RWPE1 (cell line): ENCODE measurements around the gene CSRP3.

Source experiments
- CTCF ChIA-PET: fragments of 350-600 bp; sonication (Branson Sonifier 250); formaldehyde crosslinking; extraction: SDS; loops from one replicate; lab custom pipeline; 2021; lab: Yijun Ruan, JAX
- POLR2A ChIA-PET: fragments of 400-600 bp; formaldehyde crosslinking; extraction: SDS; loops from one replicate; lab custom pipeline; 2020; ENCODE audit warnings: antibody characterized with exemption; ENCODE audit not compliant: low non-redundant PET; lab: Yijun Ruan, JAX
- DNase-seq: peaks from one replicate; pipeline ENCODE4 v3.0.0; 2012; ENCODE audit warnings: low spot score
- H3K27ac ChIP-seq: fragments of 450-650 bp; 2 replicates; pipeline ENCODE4 v1.5.1; 2017
- CTCF ChIP-seq: fragments of 450-650 bp; conservative IDR thresholded peaks from 2 replicates; pipeline ENCODE4 v1.5.1; 2017; ENCODE audit warnings: low read depth, mild to moderate bottlenecking

The CSRP3 gene

GRCh38 chr11:19183646-19184045 lies 18.1 kb downstream of the CSRP3 start:
- DNase-seq = no peak
- POLR2A ChIA-PET = no interaction called here
- H3K27ac ChIP-seq = no peak overlapping the region
- no peak for TF ChIP-seq CTCF
- CTCF ChIA-PET = interaction anchor here (0.6 to 0.7 kb wide), 3 partner anchors 29 to 47 kb away, joined by 3 read pairs; no protein-coding TSS in a partner anchor

DNA sequence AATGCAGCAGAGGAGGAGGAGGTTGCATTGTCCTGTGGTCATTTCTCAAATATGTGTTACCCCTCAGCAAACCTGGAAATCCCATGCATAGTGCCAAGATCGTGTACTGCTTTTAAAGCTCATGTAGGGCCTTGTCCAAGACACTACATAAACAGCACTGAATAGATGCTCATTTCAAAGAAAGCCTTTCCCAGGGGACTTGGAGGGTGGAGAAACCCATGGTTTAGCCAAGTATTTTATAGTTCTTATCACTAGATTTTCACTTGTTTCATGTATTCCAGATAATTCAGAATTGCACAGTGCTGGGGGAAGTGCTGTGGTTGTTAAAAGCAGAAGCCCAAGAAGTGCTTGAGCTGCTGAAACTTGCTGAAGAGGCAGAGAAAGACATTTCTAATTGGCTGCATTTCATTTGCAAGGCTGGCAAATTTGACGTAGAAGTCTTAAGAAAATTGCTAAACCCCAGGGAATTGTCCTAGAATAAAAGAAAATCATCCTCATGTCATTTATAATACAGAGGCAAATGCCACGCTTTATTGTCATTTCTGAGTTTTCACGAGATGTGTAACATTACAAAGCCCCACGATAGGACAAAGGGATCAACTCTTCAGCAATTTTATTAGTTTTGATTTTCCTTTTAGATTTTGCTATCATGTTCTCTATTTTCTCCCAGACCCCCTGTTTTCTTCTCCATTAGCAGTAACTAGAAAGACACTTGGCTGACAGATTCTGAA lies 20.1 kb downstream of the CSRP3 start:
- no peak for DNase-seq
- no peak for TF ChIP-seq CTCF
- ChIA-PET POLR2A (no interaction called here), CTCF (no interaction called here)
- no peak overlapping the region for H3K27ac ChIP-seq

GRCh38 chr11:19176629-19177186 lies 25.1 kb downstream of the CSRP3 start:
- TF ChIP-seq CTCF = no peak
- POLR2A ChIA-PET = no interaction called here
- H3K27ac ChIP-seq = no peak overlapping the region
- no peak for DNase-seq
- CTCF ChIA-PET = no interaction called here

GRCh38 chr11:19173964-19174638 lies 27.7 kb downstream of the CSRP3 start:
- POLR2A ChIA-PET = no interaction called here
- DNase-seq = no peak
- no peak for TF ChIP-seq CTCF
- CTCF ChIA-PET = no interaction called here
- no peak overlapping the region for H3K27ac ChIP-seq

DNA sequence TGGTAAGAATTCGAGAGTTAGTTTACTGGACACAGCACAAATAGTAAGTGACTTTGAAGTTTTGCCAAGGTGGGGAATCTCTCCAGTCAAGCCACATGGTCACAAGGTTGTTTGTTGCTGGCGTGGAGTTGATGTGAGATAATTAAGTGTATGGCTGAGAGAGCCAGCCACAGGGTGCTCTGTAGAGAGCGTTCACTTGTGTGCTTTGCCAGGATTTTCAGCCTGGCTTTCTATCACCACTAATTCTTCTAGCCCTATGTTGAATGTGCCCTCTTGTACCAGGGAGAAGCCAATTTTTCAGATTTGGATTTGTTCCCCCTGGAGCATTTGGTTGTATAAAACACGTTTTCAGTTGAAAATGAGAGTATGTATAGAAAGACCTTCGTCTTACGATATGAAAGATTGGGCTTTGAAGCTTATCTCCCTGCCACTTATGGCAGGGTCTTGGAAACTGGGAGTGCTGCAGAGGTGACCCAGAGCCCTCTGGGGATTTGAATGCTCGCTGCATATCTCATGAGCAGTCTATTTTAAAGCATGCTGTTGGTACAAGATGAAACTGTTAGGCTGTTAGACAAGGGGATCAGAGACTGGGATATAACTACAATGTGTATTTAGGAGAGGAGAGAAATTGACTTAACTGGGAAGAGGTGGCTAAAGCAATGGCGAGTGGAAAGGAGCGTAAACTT lies 28.6 kb downstream of the CSRP3 start:
- DNase-seq = no peak
- ChIA-PET CTCF (no interaction called here), POLR2A (no interaction called here)
- TF ChIP-seq CTCF = no peak
- no peak overlapping the region for H3K27ac ChIP-seq

- CTCF ChIA-PET = interaction anchor here (0.6 to 1.4 kb wide), 3 partner anchors 26 to 97 kb away, joined by 3 to 5 read pairs (median 4); no protein-coding TSS in a partner anchor
These were observed 33.7 kb downstream of the CSRP3 start for GRCh38 chr11:19168090-19168489.

More at GRCh38 chr11:19168090-19168489, 33.7 kb downstream of the CSRP3 start:
- no peak overlapping the region for H3K27ac ChIP-seq
- no peak for TF ChIP-seq CTCF
- no peak for DNase-seq
- POLR2A ChIA-PET = no interaction called here
